Breast epithelium (tissue), 4 donors: ENCODE data around the gene SGK2. TPM values are rescaled to one million over a fixed set of nuclear protein-coding genes. Genes with fewer than 3 reads are reported as not detected.
"Not testable (repeated sequence)": the region's sequence is repeated elsewhere in the genome, so short reads cannot be mapped to it uniquely, and the experiment has no call there.

Experiments
- DNase-seq, 2 donors: peaks; one replicate each; pipeline ENCODE4 v3.0.0-alpha.2; 2019; ENCODE audit warnings: low spot score in 2 of 2
- H3K27ac ChIP-seq, 2 donors: fragments of 200-600 bp; sonication (generic) in 1 of 2; one replicate each; pipeline ENCODE4 v1.5.1; 2016 to 2019; ENCODE audit warnings: mild to moderate bottlenecking in 1 of 2
- H3K27me3 ChIP-seq, 2 donors: fragments of 200-600 bp; sonication (generic) in 1 of 2; one replicate each; pipeline versions ENCODE4 v1.5.1 to v1.6.0; 2017 to 2019; ENCODE audit warnings: control low read depth in 1 of 2, mild to moderate bottlenecking in 1 of 2
- H3K36me3 ChIP-seq: fragments of 200-600 bp; one replicate; pipeline ENCODE4 v1.5.1; 2019
- H3K4me1 ChIP-seq, 2 donors: fragments of 200-600 bp; sonication (generic); one replicate each; pipeline ENCODE4 v1.5.1; 2016 to 2019; ENCODE audit warnings: control low read depth in 1 of 2
- H3K4me3 ChIP-seq, 3 donors: fragments of 200-600 bp; sonication (generic); 1 replicate in 2 of 3; 2 replicates in 1 of 3; pipeline ENCODE4 v1.5.1; 2016 to 2019; ENCODE audit warnings: mild to moderate bottlenecking in 3 of 3, moderate library complexity in 2 of 3
- H3K9me3 ChIP-seq, 2 donors: fragments of 200-600 bp; sonication (generic) in 1 of 2; one replicate each; pipeline ENCODE4 v1.5.1; 2016 to 2019; ENCODE audit warnings: control low read depth in 1 of 2
- POLR2A ChIP-seq: fragments of 450-650 bp; IDR thresholded peaks from one replicate; pipeline ENCODE4 v1.6.1; 2016; ENCODE audit warnings: antibody characterized with exemption, mild to moderate bottlenecking, moderate library complexity
- POLR2AphosphoS5 ChIP-seq, 3 donors: sonication (generic); formaldehyde crosslinking; IDR thresholded peaks; one replicate each; pipeline ENCODE4 v1.6.1; 2017; ENCODE audit warnings: antibody characterized with exemption in 3 of 3
- intact Hi-C: fragments of 100-400 bp; cut with DNase I; formaldehyde crosslinking; loops from one replicate; pipeline ENCODE4 v1.15.1; 2023; ENCODE audit warnings: low total_unique reads
- total RNA-seq, 3 donors: library from RNA; depleted of rRNA; stranded (reverse); fragments of >200 nt; gene quantifications; one replicate each; pipeline ENCODE4 v1.1.0, GENCODE V29; 2016
- TF ChIP-seq, protein P1 (sequence below), 3 donors: fragments of 450-650 bp; IDR thresholded peaks; one replicate each; pipeline ENCODE4 v1.5.1; 2016 to 2017; ENCODE audit warnings: antibody characterized with exemption in 3 of 3, mild to moderate bottlenecking in 3 of 3, moderate library complexity in 3 of 3

The SGK2 gene
- total RNA-seq, 3 donors from 2014 or later = 4.1 to 8.2 (median 6.4) TPM

DNA sequence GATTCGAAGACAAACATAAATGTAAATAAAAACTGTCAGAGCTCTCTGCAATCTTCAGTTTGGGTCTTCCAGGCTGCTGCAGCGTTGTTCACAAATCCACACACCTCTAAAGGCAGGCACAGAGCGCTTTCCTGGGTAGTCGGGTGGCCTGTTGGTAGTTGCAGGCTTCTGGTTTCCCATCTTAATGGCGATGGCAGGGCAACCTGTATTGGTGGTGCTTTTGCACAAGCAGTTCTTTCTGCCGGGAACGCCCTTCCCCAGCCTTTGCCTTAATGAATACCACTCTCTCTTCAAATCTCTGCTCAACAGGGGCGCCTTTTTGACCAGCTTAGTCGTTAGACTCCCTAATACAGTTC lies 31.2 kb downstream of the SGK2 start:
- Histone ChIP-seq H3K27ac (peak overlapping the region; percentile 66 to 82), H3K27me3 (no peaks in the 10 kb centered on the region), H3K9me3 (no peaks in the 10 kb centered on the region), H3K4me3 (peak overlapping the region; percentile 88 to 93 (median 89)), H3K36me3 (no peaks in the 10 kb centered on the region), H3K4me1 (peaks cover 0 to 8% of the 10 kb centered on the region in 2 donors)
- TF ChIP-seq, protein P1, sequence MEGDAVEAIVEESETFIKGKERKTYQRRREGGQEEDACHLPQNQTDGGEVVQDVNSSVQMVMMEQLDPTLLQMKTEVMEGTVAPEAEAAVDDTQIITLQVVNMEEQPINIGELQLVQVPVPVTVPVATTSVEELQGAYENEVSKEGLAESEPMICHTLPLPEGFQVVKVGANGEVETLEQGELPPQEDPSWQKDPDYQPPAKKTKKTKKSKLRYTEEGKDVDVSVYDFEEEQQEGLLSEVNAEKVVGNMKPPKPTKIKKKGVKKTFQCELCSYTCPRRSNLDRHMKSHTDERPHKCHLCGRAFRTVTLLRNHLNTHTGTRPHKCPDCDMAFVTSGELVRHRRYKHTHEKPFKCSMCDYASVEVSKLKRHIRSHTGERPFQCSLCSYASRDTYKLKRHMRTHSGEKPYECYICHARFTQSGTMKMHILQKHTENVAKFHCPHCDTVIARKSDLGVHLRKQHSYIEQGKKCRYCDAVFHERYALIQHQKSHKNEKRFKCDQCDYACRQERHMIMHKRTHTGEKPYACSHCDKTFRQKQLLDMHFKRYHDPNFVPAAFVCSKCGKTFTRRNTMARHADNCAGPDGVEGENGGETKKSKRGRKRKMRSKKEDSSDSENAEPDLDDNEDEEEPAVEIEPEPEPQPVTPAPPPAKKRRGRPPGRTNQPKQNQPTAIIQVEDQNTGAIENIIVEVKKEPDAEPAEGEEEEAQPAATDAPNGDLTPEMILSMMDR (IDR thresholded peaks at IDR 0.05) = no peak
- TF ChIP-seq POLR2A (no peak), POLR2AphosphoS5 (IDR thresholded peaks at IDR 0.05) (no peak)
- intact Hi-C loops = no loop called here
- no peak for DNase-seq

DNA sequence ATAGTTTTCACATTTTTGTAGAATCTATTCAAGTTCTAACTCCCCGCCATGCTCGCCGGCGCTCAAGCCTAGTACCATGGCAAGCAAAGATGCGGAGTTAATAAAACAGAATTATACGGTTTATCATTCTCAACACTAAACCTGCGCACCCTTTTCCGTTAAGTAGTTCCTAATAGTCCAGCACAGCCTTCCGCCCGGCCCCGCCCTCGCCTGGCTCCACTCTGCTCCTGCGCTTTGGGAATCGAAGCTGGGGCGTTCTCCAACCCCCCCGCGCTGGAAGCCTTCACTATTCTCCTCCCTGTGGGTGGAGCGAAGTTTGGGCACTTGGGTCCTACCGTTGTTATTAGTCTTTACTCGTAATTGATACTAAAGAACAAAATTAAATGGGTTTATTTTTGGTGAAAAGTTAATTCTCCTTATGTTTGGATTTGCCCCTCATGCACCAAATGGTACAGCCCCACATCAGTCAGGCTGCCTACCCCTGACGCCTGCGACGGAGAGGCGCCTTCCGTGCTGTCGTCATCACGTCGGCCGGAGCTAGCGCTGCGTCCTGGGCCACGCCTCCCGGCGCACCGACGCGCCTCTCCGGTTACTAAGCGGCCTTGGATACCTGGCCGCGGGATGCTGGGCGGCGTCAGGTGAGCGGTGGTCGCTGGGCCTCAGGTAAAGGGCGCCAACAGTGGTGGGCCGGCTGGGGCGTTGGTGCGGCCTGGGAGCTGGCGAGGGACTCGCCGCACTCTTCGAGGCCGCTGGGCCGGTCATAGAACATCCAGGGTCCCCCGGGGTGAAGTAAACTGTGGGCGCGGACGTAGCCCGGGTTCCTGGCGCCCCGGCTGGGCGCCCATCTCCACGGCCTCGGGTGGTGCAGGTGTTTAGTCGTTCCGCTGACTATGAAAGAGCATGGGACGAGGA lies 31.8 kb downstream of the SGK2 start, which contains the start of gene IFT52:
IFT52 (plus strand) TSS at position 546 of the 912 bp plus-strand sequence. CDS start 3,762 bp downstream, outside the sequence.
- DNase-seq = peak; percentile 90
- intact Hi-C loops = no loop called here
- no peaks in the 10 kb centered on the region for H3K36me3 ChIP-seq
- no peaks in the 10 kb centered on the region for H3K9me3 ChIP-seq
- H3K27me3 ChIP-seq = no peaks in the 10 kb centered on the region
- H3K4me3 ChIP-seq = peak within 1 kb of the TSS; percentile 88 to 93 (median 89)
- H3K27ac ChIP-seq = peak within 1 kb of the TSS; percentile 66 to 82
- H3K4me1 ChIP-seq = peaks cover 0 to 8% of the 10 kb centered on the region in 2 donors
- TF ChIP-seq POLR2A = no peak
- TF ChIP-seq, protein P1 (IDR thresholded peaks at IDR 0.05) = no peak
- peak in 2 of 3 donors; percentile 65 to 79 for TF ChIP-seq POLR2AphosphoS5 (IDR thresholded peaks at IDR 0.05)

DNA sequence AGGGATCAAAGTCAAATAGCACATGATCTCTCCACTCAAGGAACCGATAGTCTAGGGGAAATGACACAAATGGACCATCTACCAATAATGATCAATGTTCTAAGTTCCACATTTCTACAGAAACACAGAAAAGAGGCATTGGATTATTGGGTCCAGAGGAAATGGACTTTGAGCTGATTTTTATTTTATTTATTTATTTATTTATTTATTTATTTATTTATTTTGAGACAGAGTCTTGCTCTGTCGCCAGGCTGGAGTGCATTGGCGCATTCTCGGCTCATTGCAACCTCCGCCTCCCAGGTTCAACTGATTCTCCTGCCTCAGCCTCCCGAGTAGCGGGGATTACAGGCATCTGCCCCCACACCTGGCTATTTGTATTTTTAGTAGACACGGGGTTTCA lies 43.1 kb downstream of the SGK2 start:
- H3K9me3 ChIP-seq, intact Hi-C loops, DNase-seq, H3K4me3 ChIP-seq, H3K4me1 ChIP-seq, H3K27ac ChIP-seq, H3K36me3 ChIP-seq, H3K27me3 ChIP-seq: not testable (repeated sequence)

DNA sequence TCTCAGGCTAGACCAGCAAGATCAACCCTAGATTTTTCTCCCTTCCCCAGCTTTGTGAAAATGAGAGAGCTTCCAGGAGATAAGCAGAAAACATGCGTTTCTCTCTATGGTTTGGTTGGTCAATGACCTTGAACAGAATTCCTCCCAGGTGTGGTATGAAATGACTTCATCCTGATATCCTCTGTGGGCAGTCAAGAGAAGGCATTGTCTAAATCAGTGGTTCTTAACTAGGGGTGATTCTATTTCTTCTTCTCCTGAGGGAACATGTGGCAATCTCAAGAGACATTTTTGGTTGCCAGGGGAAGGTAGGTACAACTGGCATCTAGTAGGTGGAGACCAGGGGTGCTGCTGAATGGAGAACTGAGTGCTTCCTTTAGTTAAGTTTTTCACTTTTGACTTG lies 44.3 kb downstream of the SGK2 start:
- intact Hi-C loops = no loop called here
- no peak for DNase-seq

DNA sequence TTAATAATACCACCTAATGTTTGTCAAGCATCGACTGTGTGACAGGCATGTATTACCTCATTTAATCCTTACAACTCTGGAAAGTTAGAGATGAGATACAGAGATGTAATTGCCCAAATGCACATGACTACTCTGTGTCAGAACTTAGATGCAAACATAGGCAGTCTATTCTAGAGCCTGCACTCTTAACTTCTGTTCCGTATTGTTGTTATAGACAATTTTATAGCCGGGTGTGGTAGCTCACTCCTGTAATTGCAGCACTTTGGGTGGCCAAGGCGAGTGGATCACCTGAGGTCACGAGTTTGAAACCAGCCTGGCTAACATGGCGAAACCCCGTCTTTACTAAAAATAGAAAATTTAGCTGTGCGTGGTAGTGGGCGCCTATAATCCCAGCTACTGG lies 46.9 kb downstream of the SGK2 start:
- Histone ChIP-seq H3K36me3 (no peaks in the 10 kb centered on the region), H3K27ac (no peak overlapping the region), H3K9me3 (no peaks in the 10 kb centered on the region), H3K4me3 (no peak overlapping the region), H3K27me3 (no peaks in the 10 kb centered on the region), H3K4me1 (no peaks in the 10 kb centered on the region)
- TF ChIP-seq POLR2A (no peak), POLR2AphosphoS5 (IDR thresholded peaks at IDR 0.05) (no peak)
- TF ChIP-seq, protein P1 (IDR thresholded peaks at IDR 0.05) = no peak
- no peak for DNase-seq
- intact Hi-C loops = no loop called here

More for the DNA sequence above, 44.3 kb downstream of the SGK2 start:
- Histone ChIP-seq H3K9me3 (no peaks in the 10 kb centered on the region), H3K27me3 (no peaks in the 10 kb centered on the region), H3K27ac (no peak overlapping the region), H3K4me1 (no peaks in the 10 kb centered on the region), H3K4me3 (no peak overlapping the region), H3K36me3 (no peaks in the 10 kb centered on the region)
- TF ChIP-seq POLR2A (no peak), POLR2AphosphoS5 (IDR thresholded peaks at IDR 0.05) (no peak)
- TF ChIP-seq, protein P1 (IDR thresholded peaks at IDR 0.05) = no peak

DNA sequence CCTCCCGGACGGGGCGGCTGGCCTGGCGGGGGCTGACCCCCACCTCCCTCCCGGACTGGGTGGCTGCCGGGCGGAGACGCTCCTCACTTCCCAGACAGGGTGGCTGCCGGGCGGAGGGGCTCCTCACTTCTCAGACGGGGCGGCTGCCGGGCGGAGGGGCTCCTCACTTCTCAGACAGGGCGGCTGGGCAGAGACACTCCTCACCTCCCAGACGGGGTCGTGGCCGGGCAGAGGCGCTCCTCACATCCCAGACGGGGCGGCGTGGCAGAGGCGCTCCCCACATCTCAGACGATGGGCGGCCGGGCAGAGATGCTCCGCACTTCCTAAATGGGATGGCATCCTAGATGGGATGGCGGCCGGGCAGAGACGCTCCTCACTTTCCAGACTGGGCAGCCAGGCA lies 48.5 kb downstream of the SGK2 start:
- intact Hi-C loops, H3K36me3 ChIP-seq, DNase-seq, H3K27ac ChIP-seq, H3K4me1 ChIP-seq, H3K9me3 ChIP-seq, H3K4me3 ChIP-seq, H3K27me3 ChIP-seq: not testable (repeated sequence)
